Frontal cortex (tissue), 4 donors: ENCODE data around the gene SPAG7. TPM values are rescaled to one million over a fixed set of nuclear protein-coding genes. Genes with fewer than 3 reads are reported as not detected.
A peak's percentile ranks its signal among the peaks of the same experiment; 100 is the strongest.

Source experiments
- DNase-seq, 2 donors: peaks; one replicate each; pipeline ENCODE4 v3.0.0; 2012; ENCODE audit warnings: low spot score in 2 of 2
- FAIRE-seq: peaks from 2 replicates; lab custom pipeline; 2012; peaks lifted over from hg19 to GRCh38; lab: Jason Lieb, UNC
- total RNA-seq: library from RNA; depleted of rRNA; stranded (reverse); fragments of >200 nt; gene quantifications from one replicate; pipeline ENCODE4 v1.2.3, GENCODE V29; 2014
- donor health status: control.
- donor health status: control.
- donor health status: control.

Gene SPAG7
- total RNA-seq, 1 donor from 2014 or later: 27.7 TPM

GRCh38 chr17:4980644-4981216 is 13.1 kb upstream of the SPAG7 start:
- DNase-seq (peak in 1 of 2 donors; percentile 53), FAIRE-seq (no peak)

DNA sequence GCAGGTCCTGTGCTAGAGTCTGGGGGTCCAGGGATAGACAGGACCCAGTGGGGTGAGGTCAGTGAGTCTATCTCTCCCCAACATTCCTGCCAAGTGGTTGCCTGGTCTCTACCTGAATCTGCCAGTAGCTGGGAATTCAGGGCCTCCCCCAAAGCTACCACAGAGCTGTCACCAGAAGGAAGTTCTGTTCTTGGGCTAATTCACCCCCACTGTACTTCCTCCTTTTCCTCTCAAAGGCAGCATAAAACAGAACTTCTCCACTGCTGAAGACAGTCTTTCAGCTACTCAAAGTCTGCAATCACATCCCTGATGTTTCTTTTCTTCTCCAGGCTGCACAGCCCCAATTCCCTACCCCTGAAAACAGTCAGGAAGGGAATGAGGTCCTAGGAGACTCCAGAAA is 11.1 kb upstream of the SPAG7 start:
- no peak for DNase-seq
- no peak for FAIRE-seq

DNA sequence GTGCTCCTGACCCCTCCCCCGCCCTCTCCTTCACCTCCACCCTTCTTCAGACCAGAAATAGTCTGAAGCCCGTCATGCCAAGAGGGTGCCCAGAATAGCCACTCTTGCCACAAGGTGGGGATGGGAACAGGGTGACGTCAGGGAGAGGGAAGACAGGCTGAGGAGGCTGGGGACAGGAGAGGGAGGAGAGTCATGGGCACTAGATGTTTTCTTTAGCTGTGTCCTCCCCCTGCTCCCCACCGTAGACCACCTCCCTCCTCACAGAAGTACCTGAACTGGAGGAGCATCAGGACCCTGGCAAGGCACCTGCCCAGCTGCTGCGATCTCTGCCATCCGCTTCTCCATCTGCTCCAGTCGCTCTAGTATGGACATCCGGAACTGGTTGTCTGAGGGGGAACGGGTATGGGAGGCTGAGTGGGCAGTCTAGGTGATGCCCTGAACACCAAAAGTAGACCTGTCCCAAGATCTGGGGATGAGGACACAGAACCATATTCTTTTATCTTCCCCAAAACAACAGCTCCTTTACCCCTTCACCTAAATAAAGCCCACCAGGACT is 6.6 kb upstream of the SPAG7 start:
- DNase-seq: peak in 1 of 2 donors; percentile 35
- no peak for FAIRE-seq

GRCh38 chr17:4973256-4974114 is 5.9 kb upstream of the SPAG7 start:
- FAIRE-seq: no peak
- DNase-seq: no peak

DNA sequence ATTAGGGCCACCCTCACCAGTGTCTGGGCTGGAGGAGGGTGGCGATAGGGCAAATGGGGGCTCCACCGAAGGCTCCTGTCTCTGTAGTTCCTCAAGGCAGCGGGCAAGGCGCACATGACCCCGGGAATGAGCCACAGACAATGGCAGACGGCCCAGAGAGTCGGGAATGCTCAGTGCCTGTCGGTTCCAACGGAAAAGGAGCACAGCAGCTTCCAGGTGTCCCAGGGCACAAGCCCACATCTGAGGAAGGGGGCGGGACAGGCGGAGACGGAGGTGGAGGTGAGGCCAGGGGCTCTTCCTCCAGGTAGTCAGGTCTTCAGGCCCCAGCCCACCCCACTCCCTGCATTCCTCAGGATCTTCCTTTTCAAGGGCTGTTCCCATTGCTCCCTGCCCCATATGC is 5.1 kb upstream of the SPAG7 start:
- DNase-seq (no peak), FAIRE-seq (no peak)

- no peak for FAIRE-seq
- DNase-seq: no peak
Observed at GRCh38 chr17:4972322-4972721, 4.7 kb upstream of the SPAG7 start.

DNA sequence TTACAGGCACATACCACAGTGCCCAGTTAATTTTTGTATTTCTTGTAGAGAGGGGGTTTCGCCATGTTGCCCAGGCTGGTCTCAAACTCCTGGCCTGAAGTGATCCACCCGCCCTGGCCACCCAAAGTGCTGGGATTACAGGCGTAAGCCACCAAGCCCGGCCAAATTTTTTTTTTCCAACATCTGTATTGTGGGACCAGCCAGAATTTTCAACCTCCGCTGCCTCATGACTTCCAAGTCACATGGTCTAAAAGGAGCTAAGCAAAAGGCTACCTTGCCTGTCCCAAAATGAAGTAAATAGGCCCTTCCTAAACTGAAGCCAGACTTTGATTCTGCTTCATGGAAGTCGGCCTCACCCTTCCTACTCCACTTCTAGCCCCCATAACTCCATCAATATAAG is 4.2 kb upstream of the SPAG7 start:
- FAIRE-seq: no peak

GRCh38 chr17:4970273-4970672 is 2.7 kb upstream of the SPAG7 start:
- DNase-seq (no peak), FAIRE-seq (no peak)

More for the DNA sequence above, 4.2 kb upstream of the SPAG7 start:
- DNase-seq: no peak

GRCh38 chr17:4969551-4970173 is 2.0 kb upstream of the SPAG7 start:
- no peak for DNase-seq
- no peak for FAIRE-seq

DNA sequence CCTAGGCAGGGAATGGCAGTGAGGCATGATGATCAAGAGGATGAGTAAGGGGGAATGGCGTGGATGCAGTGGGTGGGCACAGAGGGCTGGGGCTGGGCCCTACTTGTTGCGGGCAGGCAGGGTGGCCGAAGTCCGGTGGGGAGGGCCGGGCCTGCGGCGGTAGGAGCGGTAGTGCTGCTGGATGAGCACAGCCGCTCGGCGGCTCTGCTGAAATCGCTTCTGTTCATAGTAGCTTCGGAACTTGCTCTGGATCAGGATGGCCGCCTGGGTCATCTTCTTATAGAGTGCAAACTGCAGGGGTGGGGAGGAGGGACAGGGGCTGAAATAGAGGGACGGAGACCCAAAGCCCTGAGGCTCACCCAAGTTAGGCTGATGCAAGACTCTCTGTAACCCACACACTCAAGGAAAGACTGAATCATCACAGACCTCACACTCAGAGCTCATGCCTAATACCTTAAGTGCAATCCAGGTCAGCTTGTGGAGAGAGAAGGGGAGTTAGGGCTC is 1.5 kb upstream of the SPAG7 start:
- FAIRE-seq (no peak), DNase-seq (no peak)

GRCh38 chr17:4968486-4969046 is 949 bp upstream of the SPAG7 start:
- no peak for FAIRE-seq
- DNase-seq: no peak

- DNase-seq (peak; percentile 97 to 98), FAIRE-seq (peak; percentile 97)
Observed at GRCh38 chr17:4966844-4967538, 626 bp downstream of the SPAG7 start.

- FAIRE-seq (no peak), DNase-seq (no peak)
Observed at GRCh38 chr17:4965311-4965986, 2.2 kb downstream of the SPAG7 start.

DNA sequence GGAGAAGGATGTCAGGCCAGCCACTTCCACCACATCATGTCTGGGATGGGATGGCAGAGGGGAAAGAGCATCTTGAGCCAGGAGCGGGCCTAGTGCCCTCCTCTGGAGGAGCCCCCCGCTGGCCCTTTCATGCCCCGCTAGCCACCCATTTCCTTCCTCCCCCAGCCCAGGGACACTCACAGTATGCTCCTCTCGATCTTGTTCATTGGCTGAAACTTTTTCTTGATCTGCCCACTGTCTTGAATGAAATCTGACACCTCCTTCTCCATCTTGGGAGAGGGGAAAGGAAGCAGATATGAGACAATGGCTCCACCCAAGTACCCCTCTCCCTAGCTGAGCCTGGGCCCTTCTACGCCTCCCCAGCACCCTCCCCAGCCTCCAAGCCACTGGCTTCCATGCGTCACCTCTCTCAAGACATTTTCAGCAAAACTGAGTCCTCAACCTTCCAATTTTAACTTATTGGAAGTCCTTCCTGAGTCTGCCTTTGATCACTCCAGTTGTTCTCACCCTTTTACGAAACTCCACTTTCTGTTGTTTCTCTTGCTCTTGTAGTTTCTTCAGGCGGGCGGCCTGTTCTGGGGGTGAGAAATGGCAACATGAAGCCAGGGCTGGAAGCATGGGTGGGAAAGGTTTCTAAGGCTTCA is 7.2 kb downstream of the SPAG7 start:
- DNase-seq (no peak), FAIRE-seq (no peak)

- DNase-seq (no peak), FAIRE-seq (no peak)
Observed at GRCh38 chr17:4959261-4959965, 8.2 kb downstream of the SPAG7 start.

DNA sequence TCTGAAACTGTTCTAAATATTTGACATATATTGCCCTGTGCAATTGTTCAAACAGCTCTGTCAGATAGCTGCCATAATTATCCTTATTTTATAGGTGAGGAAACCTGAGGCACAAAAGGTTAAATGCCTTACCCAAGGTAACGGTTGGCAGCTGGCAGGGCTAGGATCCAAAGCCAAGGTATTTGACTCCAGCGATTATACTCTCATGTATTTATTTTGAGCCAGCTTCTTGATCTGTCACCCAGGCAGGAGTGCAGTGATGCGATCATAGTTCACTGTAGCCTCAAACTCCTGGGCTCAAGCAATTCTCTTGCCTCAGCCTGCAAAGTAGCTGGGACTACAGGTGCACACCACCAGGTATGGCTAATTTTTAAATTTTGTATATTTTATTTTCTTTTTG is 9.5 kb downstream of the SPAG7 start:
- DNase-seq (no peak), FAIRE-seq (no peak)

DNA sequence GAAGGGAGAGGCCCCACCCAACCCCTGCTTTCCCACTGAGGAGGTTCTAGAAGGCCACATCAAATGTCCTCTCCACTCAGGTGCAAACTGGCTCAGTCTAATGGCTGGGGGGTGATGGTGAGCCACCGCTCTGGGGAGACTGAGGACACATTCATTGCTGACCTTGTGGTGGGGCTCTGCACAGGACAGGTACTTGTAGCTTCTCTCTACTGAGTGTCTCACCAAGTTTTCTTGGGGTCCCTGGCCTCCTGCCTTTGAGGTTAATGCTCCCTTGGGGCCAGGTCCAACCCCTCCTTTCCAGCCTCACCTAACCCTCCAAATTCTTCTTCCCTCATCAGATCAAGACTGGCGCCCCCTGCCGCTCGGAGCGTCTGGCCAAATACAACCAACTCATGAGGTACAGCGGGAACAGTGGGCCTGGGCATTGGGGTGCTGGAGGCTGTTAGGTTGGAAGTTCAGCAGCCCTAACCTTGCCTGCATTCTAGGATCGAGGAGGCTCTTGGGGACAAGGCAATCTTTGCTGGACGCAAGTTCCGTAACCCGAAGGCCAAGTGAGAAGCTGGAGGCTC is 11.0 kb downstream of the SPAG7 start:
- DNase-seq (no peak), FAIRE-seq (no peak)

DNA sequence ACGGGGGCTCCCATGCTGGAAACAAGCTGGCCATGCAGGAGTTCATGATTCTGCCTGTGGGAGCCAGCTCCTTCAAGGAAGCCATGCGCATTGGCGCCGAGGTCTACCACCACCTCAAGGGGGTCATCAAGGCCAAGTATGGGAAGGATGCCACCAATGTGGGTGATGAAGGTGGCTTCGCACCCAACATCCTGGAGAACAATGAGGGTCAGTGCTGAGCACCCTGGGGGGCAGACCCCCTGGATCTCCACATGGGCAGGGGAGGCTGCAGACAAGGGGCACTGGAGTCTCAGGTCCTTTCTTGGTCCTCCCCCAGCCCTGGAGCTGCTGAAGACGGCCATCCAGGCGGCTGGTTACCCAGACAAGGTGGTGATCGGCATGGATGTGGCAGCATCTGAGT is 12.5 kb downstream of the SPAG7 start:
- FAIRE-seq: no peak
- no peak for DNase-seq
